Measurements from ENCODE around the gene ZNF385B. TPM values are rescaled to one million over a fixed set of nuclear protein-coding genes. Genes with fewer than 3 reads are reported as not detected.

Gene ZNF385B
- total RNA-seq, 1 experiment from 2014 or later = not detected

GRCh38 chr2:179654806-179655205 is 206.6 kb downstream of the ZNF385B start:
- no peak overlapping the region for H3K27ac ChIP-seq (ENCODE audit: low read length)
- H3K9me2 ChIP-seq (replicated peaks; ENCODE audit: insufficient read depth, low read length) = no peaks in the 10 kb centered on the region
- H4K20me1 ChIP-seq (ENCODE audit: insufficient read depth, low read depth, low read length) = no peaks in the 10 kb centered on the region

DNA sequence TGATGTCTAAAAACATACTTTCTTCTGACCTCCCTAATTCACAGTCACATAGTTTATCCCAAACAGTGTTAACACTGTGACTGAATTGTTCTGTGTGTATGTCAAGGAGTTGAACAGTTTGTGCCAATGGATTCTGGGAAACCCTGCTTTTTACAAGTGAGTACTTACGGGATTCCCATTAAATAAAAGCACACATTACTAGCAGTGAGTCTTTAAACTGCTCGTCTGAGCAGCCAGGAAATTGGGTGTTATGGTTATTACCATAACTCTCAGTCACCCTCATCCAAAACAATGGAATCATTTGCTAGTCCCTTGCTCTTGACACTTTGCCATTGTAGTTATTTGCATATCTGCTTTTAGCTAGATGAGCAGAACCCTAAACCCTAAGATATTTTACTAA is 209.1 kb downstream of the ZNF385B start:
- Histone ChIP-seq H3K9me2 (replicated peaks; ENCODE audit: insufficient read depth, low read length) (no peaks in the 10 kb centered on the region), H3K79me2 (ENCODE audit: low read length) (no peaks in the 10 kb centered on the region), H3K9me3 (ENCODE audit: low read length) (no peaks in the 10 kb centered on the region), H3K27me3 (ENCODE audit: low read length) (no peaks in the 10 kb centered on the region), H3K9ac (ENCODE audit: low read length) (no peak overlapping the region), H3K4me3 (ENCODE audit: low read length) (no peak overlapping the region), H3K4me2 (ENCODE audit: low read depth, low read length, poor library complexity, severe bottlenecking) (no peak overlapping the region), H3K4me1 (ENCODE audit: low read length) (no peaks in the 10 kb centered on the region), H2AFZ (ENCODE audit: low read length) (no peak overlapping the region), H3K36me3 (ENCODE audit: insufficient read depth, low read length) (no peaks in the 10 kb centered on the region), H4K20me1 (ENCODE audit: insufficient read depth, low read depth, low read length) (no peaks in the 10 kb centered on the region), H3K27ac (ENCODE audit: low read length) (no peak overlapping the region)
- DNase-seq = no peak

More at GRCh38 chr2:179654806-179655205, 206.6 kb downstream of the ZNF385B start:
- Histone ChIP-seq H2AFZ (ENCODE audit: low read length) (no peak overlapping the region), H3K4me3 (ENCODE audit: low read length) (no peak overlapping the region), H3K36me3 (ENCODE audit: insufficient read depth, low read length) (no peaks in the 10 kb centered on the region), H3K9me3 (ENCODE audit: low read length) (no peaks in the 10 kb centered on the region), H3K79me2 (ENCODE audit: low read length) (no peaks in the 10 kb centered on the region), H3K9ac (ENCODE audit: low read length) (no peak overlapping the region), H3K4me1 (ENCODE audit: low read length) (no peaks in the 10 kb centered on the region), H3K27me3 (ENCODE audit: low read length) (no peaks in the 10 kb centered on the region), H3K4me2 (ENCODE audit: low read depth, low read length, poor library complexity, severe bottlenecking) (no peak overlapping the region)
- no peak for DNase-seq

DNA sequence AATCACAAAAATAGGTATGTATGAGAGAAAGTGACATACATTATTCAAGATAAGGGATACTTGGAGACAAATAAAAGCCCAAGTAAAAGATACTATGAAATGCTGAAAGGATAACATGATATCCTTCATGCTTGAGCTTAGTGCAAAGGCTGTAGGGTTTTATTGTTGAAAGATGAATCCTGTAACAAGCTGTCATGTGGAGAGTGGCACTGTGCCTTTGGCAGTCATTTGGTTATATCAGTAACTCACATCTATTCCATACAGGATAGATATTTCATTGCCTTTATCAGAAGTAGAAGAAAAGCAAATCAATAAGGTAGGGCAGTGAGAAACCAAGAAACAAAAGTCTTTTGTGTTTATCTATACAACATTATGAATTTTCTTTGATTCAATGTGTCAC is 211.0 kb downstream of the ZNF385B start:
- no peaks in the 10 kb centered on the region for H3K79me2 ChIP-seq (ENCODE audit: low read length)
- H3K27me3 ChIP-seq (ENCODE audit: low read length) = no peaks in the 10 kb centered on the region
- H3K9me2 ChIP-seq (replicated peaks; ENCODE audit: insufficient read depth, low read length) = no peaks in the 10 kb centered on the region
- H3K36me3 ChIP-seq (ENCODE audit: insufficient read depth, low read length) = no peaks in the 10 kb centered on the region
- no peak for DNase-seq
- H3K9ac ChIP-seq (ENCODE audit: low read length) = no peak overlapping the region
- no peaks in the 10 kb centered on the region for H4K20me1 ChIP-seq (ENCODE audit: insufficient read depth, low read depth, low read length)
- no peak overlapping the region for H3K4me3 ChIP-seq (ENCODE audit: low read length)
- H3K4me2 ChIP-seq (ENCODE audit: low read depth, low read length, poor library complexity, severe bottlenecking) = no peak overlapping the region
- no peaks in the 10 kb centered on the region for H3K9me3 ChIP-seq (ENCODE audit: low read length)
- H3K4me1 ChIP-seq (ENCODE audit: low read length) = no peaks in the 10 kb centered on the region
- no peak overlapping the region for H2AFZ ChIP-seq (ENCODE audit: low read length)
- H3K27ac ChIP-seq (ENCODE audit: low read length) = no peak overlapping the region

- H3K9ac ChIP-seq (ENCODE audit: low read length) = no peak overlapping the region
- H3K4me3 ChIP-seq (ENCODE audit: low read length) = no peak overlapping the region
- H2AFZ ChIP-seq (ENCODE audit: low read length) = no peak overlapping the region
- no peaks in the 10 kb centered on the region for H3K4me1 ChIP-seq (ENCODE audit: low read length)
- H3K9me3 ChIP-seq (ENCODE audit: low read length) = no peaks in the 10 kb centered on the region
- no peaks in the 10 kb centered on the region for H4K20me1 ChIP-seq (ENCODE audit: insufficient read depth, low read depth, low read length)
- no peak overlapping the region for H3K4me2 ChIP-seq (ENCODE audit: low read depth, low read length, poor library complexity, severe bottlenecking)
- no peaks in the 10 kb centered on the region for H3K27me3 ChIP-seq (ENCODE audit: low read length)
- H3K27ac ChIP-seq (ENCODE audit: low read length) = no peak overlapping the region
- no peak for DNase-seq
- no peaks in the 10 kb centered on the region for H3K9me2 ChIP-seq (replicated peaks; ENCODE audit: insufficient read depth, low read length)
- H3K36me3 ChIP-seq (ENCODE audit: insufficient read depth, low read length) = no peaks in the 10 kb centered on the region
- no peaks in the 10 kb centered on the region for H3K79me2 ChIP-seq (ENCODE audit: low read length)
Observed at GRCh38 chr2:179646862-179647587, 214.4 kb downstream of the ZNF385B start.

- H3K9me2 ChIP-seq (replicated peaks; ENCODE audit: insufficient read depth, low read length) = no peaks in the 10 kb centered on the region
- no peak overlapping the region for H3K27ac ChIP-seq (ENCODE audit: low read length)
- H2AFZ ChIP-seq (ENCODE audit: low read length) = no peak overlapping the region
- H3K4me1 ChIP-seq (ENCODE audit: low read length) = no peaks in the 10 kb centered on the region
- H3K27me3 ChIP-seq (ENCODE audit: low read length) = no peaks in the 10 kb centered on the region
- H3K4me2 ChIP-seq (ENCODE audit: low read depth, low read length, poor library complexity, severe bottlenecking) = no peak overlapping the region
- no peaks in the 10 kb centered on the region for H3K36me3 ChIP-seq (ENCODE audit: insufficient read depth, low read length)
- no peaks in the 10 kb centered on the region for H3K79me2 ChIP-seq (ENCODE audit: low read length)
- no peaks in the 10 kb centered on the region for H4K20me1 ChIP-seq (ENCODE audit: insufficient read depth, low read depth, low read length)
- no peak for DNase-seq
- no peaks in the 10 kb centered on the region for H3K9me3 ChIP-seq (ENCODE audit: low read length)
- H3K4me3 ChIP-seq (ENCODE audit: low read length) = no peak overlapping the region
- no peak overlapping the region for H3K9ac ChIP-seq (ENCODE audit: low read length)
Observed at GRCh38 chr2:179646173-179646769, 215.1 kb downstream of the ZNF385B start.

GRCh38 chr2:179645047-179645446 is 216.4 kb downstream of the ZNF385B start:
- H3K4me1 ChIP-seq (ENCODE audit: low read length) = no peaks in the 10 kb centered on the region
- no peak for DNase-seq

DNA sequence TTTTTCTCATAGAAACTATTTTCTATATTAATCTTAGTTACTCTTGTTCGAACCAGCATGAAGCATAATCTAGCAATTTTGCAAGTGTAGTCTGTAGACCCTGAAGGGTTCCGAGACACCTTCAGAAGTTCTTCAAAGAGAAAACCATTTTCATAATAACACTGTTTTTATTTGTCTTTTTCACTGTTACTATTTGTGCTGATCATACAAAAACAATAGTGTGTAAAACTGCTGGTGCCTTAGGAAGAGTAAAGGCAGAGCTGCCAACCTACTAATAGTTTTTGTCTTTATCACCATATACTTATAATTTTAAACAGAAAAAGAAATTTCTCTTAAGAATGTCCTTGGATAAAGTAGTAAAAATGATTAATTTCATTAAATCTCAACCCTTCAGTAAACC is 218.9 kb downstream of the ZNF385B start:
- DNase-seq = no peak

More at GRCh38 chr2:179645047-179645446, 216.4 kb downstream of the ZNF385B start:
- H3K9ac ChIP-seq (ENCODE audit: low read length) = no peak overlapping the region
- no peaks in the 10 kb centered on the region for H3K27me3 ChIP-seq (ENCODE audit: low read length)
- H3K27ac ChIP-seq (ENCODE audit: low read length) = no peak overlapping the region
- H3K9me3 ChIP-seq (ENCODE audit: low read length) = no peaks in the 10 kb centered on the region
- H4K20me1 ChIP-seq (ENCODE audit: insufficient read depth, low read depth, low read length) = no peaks in the 10 kb centered on the region
- H3K79me2 ChIP-seq (ENCODE audit: low read length) = no peaks in the 10 kb centered on the region
- H3K4me3 ChIP-seq (ENCODE audit: low read length) = no peak overlapping the region
- H3K9me2 ChIP-seq (replicated peaks; ENCODE audit: insufficient read depth, low read length) = no peaks in the 10 kb centered on the region
- H2AFZ ChIP-seq (ENCODE audit: low read length) = no peak overlapping the region
- no peak overlapping the region for H3K4me2 ChIP-seq (ENCODE audit: low read depth, low read length, poor library complexity, severe bottlenecking)
- no peaks in the 10 kb centered on the region for H3K36me3 ChIP-seq (ENCODE audit: insufficient read depth, low read length)

GRCh38 chr2:179636995-179637394 is 224.4 kb downstream of the ZNF385B start:
- H3K9ac ChIP-seq (ENCODE audit: low read length) = no peak overlapping the region
- no peaks in the 10 kb centered on the region for H3K9me2 ChIP-seq (replicated peaks; ENCODE audit: insufficient read depth, low read length)
- H3K4me1 ChIP-seq (ENCODE audit: low read length) = no peaks in the 10 kb centered on the region
- DNase-seq = no peak
- no peak overlapping the region for H3K27ac ChIP-seq (ENCODE audit: low read length)
- H3K4me2 ChIP-seq (ENCODE audit: low read depth, low read length, poor library complexity, severe bottlenecking) = no peak overlapping the region
- no peaks in the 10 kb centered on the region for H3K9me3 ChIP-seq (ENCODE audit: low read length)
- no peak overlapping the region for H2AFZ ChIP-seq (ENCODE audit: low read length)
- H3K27me3 ChIP-seq (ENCODE audit: low read length) = no peaks in the 10 kb centered on the region
- H3K36me3 ChIP-seq (ENCODE audit: insufficient read depth, low read length) = no peaks in the 10 kb centered on the region
- H3K79me2 ChIP-seq (ENCODE audit: low read length) = no peaks in the 10 kb centered on the region
- no peak overlapping the region for H3K4me3 ChIP-seq (ENCODE audit: low read length)
- no peaks in the 10 kb centered on the region for H4K20me1 ChIP-seq (ENCODE audit: insufficient read depth, low read depth, low read length)

More for the DNA sequence above, 218.9 kb downstream of the ZNF385B start:
- Histone ChIP-seq H3K27me3 (ENCODE audit: low read length) (no peaks in the 10 kb centered on the region), H3K9ac (ENCODE audit: low read length) (no peak overlapping the region), H3K4me3 (ENCODE audit: low read length) (no peak overlapping the region), H2AFZ (ENCODE audit: low read length) (no peak overlapping the region), H3K79me2 (ENCODE audit: low read length) (no peaks in the 10 kb centered on the region), H3K36me3 (ENCODE audit: insufficient read depth, low read length) (no peaks in the 10 kb centered on the region), H3K9me3 (ENCODE audit: low read length) (no peaks in the 10 kb centered on the region), H3K4me1 (ENCODE audit: low read length) (no peaks in the 10 kb centered on the region), H3K4me2 (ENCODE audit: low read depth, low read length, poor library complexity, severe bottlenecking) (no peak overlapping the region), H3K27ac (ENCODE audit: low read length) (no peak overlapping the region), H4K20me1 (ENCODE audit: insufficient read depth, low read depth, low read length) (no peaks in the 10 kb centered on the region), H3K9me2 (replicated peaks; ENCODE audit: insufficient read depth, low read length) (no peaks in the 10 kb centered on the region)

Data from Karpas-422 (cell line).